Lower lobe of right lung (tissue), 2 donors: ENCODE measurements around the gene DFFA. TPM values are rescaled to one million over a fixed set of nuclear protein-coding genes. Genes with fewer than 3 reads are reported as not detected.
A peak's percentile ranks its signal among the peaks of the same experiment; 100 is the strongest.

ENCODE experiments used
- ATAC-seq, 2 donors: fragments of 200-7000 bp; cut with Tn5 transposase; one replicate each; pipeline ENCODE4 v1.9.1; 2020 to 2022; ENCODE audit warnings: mild to moderate bottlenecking in 2 of 2, moderate library complexity in 2 of 2
- DNase-seq: peaks from one replicate; pipeline ENCODE4 v3.0.0-alpha.2; 2020
- H3K27ac ChIP-seq: fragments of 200-600 bp; one replicate; pipeline ENCODE4 v1.8.0; 2022
- H3K27me3 ChIP-seq: fragments of 200-600 bp; one replicate; pipeline ENCODE4 v1.8.0; 2022; ENCODE audit warnings: low read depth
- H3K36me3 ChIP-seq: fragments of 200-600 bp; one replicate; pipeline ENCODE4 v1.8.0; 2022; ENCODE audit warnings: mild to moderate bottlenecking
- H3K4me1 ChIP-seq: fragments of 200-600 bp; one replicate; pipeline ENCODE4 v1.8.0; 2022
- H3K4me3 ChIP-seq: fragments of 200-600 bp; one replicate; pipeline ENCODE4 v1.8.0; 2022; ENCODE audit warnings: mild to moderate bottlenecking
- H3K9me3 ChIP-seq: fragments of 200-600 bp; one replicate; pipeline ENCODE4 v1.8.0; 2022
- intact Hi-C: fragments of 100-400 bp; cut with DNase I; formaldehyde crosslinking; loops from one replicate; pipeline ENCODE4 v1.11.0; 2022
- total RNA-seq: library from RNA; stranded (reverse); fragmentation: NEBNext Ultra II Directional; extraction: Animal tissue kit (Norgen Biotek cat#: 25700); gene quantifications from one replicate; pipeline ENCODE4 v1.2.1, GENCODE V29; 2021
- TF ChIP-seq, protein P1 (sequence below): fragments of 200-600 bp; IDR thresholded peaks from one replicate; pipeline ENCODE4 v1.8.0; 2022; ENCODE audit warnings: antibody characterized with exemption, mild to moderate bottlenecking
- donor health status: DM: no; HTN: yes; CAD: no; lungs with severe emphysema.

DFFA gene
- total RNA-seq, 1 donor from 2014 or later, result 37.0 TPM

DNA sequence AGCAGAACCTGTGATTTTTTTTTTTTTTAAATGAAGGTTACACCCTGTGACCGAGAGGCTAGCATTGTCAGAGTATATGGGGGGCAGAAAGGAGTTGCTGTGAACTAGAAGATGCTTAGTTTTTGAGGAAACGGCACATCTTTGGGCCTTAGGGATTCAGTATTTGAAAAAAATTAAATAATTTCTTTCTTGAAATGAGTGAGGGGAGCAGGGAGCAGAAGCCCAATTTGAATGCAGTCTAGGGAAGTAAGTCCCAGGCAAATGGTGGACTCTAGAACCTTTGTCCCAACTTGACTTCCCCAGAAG, 45.3 kb upstream of the DFFA start:
- Histone ChIP-seq H3K9me3 (no peaks in the 10 kb centered on the region), H3K36me3 (no peaks in the 10 kb centered on the region), H3K4me3 (no peak overlapping the region), H3K27ac (peak overlapping the region; percentile 53), H3K27me3 (no peaks in the 10 kb centered on the region), H3K4me1 (peaks cover 59% of the 10 kb centered on the region)
- ATAC-seq (no peak), DNase-seq (no peak)
- TF ChIP-seq, protein P1, sequence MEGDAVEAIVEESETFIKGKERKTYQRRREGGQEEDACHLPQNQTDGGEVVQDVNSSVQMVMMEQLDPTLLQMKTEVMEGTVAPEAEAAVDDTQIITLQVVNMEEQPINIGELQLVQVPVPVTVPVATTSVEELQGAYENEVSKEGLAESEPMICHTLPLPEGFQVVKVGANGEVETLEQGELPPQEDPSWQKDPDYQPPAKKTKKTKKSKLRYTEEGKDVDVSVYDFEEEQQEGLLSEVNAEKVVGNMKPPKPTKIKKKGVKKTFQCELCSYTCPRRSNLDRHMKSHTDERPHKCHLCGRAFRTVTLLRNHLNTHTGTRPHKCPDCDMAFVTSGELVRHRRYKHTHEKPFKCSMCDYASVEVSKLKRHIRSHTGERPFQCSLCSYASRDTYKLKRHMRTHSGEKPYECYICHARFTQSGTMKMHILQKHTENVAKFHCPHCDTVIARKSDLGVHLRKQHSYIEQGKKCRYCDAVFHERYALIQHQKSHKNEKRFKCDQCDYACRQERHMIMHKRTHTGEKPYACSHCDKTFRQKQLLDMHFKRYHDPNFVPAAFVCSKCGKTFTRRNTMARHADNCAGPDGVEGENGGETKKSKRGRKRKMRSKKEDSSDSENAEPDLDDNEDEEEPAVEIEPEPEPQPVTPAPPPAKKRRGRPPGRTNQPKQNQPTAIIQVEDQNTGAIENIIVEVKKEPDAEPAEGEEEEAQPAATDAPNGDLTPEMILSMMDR, result no peak
- intact Hi-C loops, result loop anchor here (10.0 kb wide), 1 partner anchor 347 kb away; no protein-coding TSS in a partner anchor

DNA sequence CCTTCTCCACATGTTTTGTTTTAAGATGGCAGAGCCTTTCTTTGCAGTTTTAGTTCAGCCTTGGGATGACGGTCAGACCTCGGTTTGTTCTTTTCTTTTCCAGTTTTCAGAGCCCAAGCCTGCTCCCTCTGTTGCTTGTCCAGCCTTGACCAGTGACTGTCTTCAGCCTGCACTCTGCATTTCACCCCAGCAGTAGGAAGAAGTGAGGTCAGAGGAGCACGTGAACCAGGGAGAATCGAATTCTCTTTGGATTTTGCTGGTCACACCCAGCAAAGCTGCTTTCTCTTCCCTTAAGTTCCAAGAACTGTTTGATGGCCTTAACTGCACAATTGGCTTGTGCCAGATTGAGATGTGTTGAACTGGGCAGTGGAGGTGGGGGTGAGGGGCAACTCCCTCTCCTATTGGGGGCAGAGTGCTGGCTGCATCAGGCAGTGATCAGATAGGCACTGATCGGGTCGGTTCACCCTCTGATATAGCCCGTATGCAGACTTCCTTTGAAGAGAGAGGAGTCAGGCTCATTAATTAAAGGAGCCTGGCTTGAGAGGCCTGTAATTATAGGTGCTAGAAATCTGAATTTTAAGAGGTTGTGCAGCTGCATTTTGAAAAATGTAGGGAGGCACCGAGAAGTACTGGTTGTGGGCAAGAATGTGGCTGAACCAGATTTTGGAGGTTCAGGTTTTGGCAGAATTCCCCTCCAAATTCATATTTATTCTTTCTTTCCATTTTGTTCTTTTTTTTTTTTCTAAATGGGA, 44.8 kb upstream of the DFFA start:
- H3K9me3 ChIP-seq, result no peaks in the 10 kb centered on the region
- H3K27ac ChIP-seq, result peak overlapping the region; percentile 53
- no peaks in the 10 kb centered on the region for H3K36me3 ChIP-seq
- ATAC-seq (no peak), DNase-seq (no peak)
- H3K4me1 ChIP-seq, result peaks cover 59% of the 10 kb centered on the region
- H3K27me3 ChIP-seq, result no peaks in the 10 kb centered on the region
- H3K4me3 ChIP-seq, result no peak overlapping the region
- intact Hi-C loops, result loop anchor here (10.0 kb wide), 1 partner anchor 348 kb away; no protein-coding TSS in a partner anchor
- TF ChIP-seq, protein P1, result no peak

DNA sequence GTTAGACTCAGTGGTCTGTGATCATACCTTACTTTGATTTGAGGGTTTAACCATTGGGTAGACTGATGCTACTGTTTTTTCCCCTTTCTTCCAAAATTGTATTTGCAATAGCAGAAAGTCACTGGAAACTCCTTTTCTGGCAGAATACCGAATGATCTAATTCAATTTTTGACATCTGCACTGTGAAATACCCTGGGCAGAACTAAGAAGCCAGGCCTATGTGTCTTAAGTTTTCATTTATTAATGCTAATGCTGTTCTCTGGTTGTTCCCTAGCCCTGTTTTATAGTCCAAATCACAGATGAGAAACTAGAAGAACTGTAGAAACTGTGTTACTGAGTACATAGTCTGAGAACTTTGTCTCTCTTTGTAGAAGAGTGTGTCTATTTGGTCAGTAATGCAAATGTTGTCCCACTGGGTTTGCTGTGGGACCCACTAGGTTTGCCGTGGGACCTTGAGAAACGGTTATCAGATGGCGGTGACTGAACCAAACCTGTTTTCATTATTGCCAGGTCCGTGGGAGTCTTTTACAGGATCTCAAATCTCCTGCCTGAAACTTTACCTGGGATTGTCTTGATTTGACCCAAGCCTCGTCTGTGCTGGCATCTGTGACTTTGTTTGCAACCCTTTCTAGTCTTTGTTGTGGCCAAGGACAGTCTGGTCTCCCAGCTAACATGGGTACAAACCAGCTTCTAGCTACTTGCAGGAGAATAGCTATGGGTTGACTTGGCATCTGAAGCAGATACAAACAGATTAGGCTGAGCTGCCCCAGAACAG, 43.8 kb upstream of the DFFA start:
- Histone ChIP-seq H3K4me3 (no peak overlapping the region), H3K4me1 (peaks cover 65% of the 10 kb centered on the region), H3K27me3 (no peaks in the 10 kb centered on the region), H3K36me3 (no peaks in the 10 kb centered on the region), H3K9me3 (no peaks in the 10 kb centered on the region), H3K27ac (peak overlapping the region; percentile 53)
- TF ChIP-seq, protein P1, result no peak
- intact Hi-C loops, result loop anchor here (10.0 kb wide), 1 partner anchor 349 kb away; no protein-coding TSS in a partner anchor
- no peak for ATAC-seq
- DNase-seq, result no peak

DNA sequence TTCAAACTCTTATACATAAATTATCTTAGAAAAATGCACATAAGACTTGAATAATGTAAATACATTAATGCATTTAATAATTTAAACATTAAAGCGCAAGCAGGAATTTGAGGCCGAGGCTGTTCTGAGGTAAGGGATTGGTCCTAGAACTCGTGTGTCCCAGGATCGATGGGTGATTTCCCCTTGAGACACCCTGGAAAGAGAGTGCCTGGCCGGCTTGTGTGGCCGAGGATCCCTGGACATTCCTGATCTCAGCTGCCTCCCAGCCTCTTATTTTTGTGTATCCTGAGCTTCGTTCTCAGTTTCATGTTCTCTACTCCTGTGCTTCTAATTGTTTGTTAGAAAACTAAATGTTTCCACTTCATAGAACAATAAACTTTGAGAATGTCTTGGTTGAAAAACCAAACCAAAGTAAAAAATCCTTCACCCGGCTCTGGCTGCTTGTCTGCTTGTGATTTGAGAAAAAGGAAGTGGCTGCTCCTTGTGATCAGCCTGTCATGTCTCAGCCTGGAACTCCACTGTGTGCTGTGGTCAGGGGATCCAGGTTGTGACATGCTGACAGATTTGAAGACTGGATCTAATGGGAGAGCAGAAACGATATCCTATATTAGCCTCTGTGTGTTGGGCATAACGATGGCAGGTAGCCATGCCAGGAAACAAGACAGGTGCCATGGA, 43.1 kb upstream of the DFFA start:
- H3K36me3 ChIP-seq, result no peaks in the 10 kb centered on the region
- intact Hi-C loops, result loop anchor here (10.0 kb wide), 1 partner anchor 349 kb away; no protein-coding TSS in a partner anchor
- no peak for DNase-seq
- peak overlapping the region; percentile 53 for H3K27ac ChIP-seq
- no peaks in the 10 kb centered on the region for H3K27me3 ChIP-seq
- H3K4me1 ChIP-seq, result peaks cover 72% of the 10 kb centered on the region
- H3K9me3 ChIP-seq, result no peaks in the 10 kb centered on the region
- TF ChIP-seq, protein P1, result no peak
- ATAC-seq, result peak; percentile 34 to 51
- no peak overlapping the region for H3K4me3 ChIP-seq

DNA sequence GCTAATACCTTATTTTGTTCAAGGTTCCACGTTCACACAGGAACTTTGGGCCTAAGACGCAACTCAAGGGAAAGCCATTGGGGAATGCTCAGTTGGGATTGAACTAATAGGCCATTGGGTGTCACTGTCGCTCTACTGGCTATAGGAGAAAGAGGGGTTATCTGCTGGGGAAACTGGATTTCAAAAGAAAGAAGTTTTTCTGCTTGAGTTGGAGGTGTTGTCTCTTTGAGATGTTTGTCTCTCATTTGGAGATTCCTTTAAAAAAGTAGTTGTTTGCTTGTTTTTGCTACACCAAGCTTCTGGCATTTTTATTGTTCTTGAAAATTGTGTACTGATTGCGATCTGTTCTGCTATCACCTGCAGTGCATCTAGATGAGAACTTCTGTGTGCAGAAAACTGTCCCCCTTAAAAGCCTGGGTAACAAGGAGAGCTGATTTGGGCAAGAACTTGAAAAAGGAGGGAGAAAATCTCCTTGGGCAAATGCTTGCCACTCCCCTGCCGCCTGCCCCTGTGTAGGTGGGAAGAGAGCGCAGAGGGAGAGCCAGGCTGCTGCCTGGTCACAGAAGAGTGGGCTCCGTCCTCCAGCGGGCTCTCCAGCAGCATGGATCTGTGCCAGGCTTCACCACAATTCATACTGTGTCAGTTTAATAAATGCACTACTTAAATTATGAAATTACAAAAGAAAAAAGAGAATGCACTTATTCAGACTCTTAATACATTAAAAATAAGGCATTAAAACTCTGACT, 42.3 kb upstream of the DFFA start:
- no peaks in the 10 kb centered on the region for H3K27me3 ChIP-seq
- intact Hi-C loops, result loop anchor here (10.0 kb wide), 1 partner anchor 350 kb away; no protein-coding TSS in a partner anchor
- TF ChIP-seq, protein P1, result peak; percentile 61
- H3K36me3 ChIP-seq, result no peaks in the 10 kb centered on the region
- H3K27ac ChIP-seq, result peak overlapping the region; percentile 53
- no peak for DNase-seq
- peaks cover 80% of the 10 kb centered on the region for H3K4me1 ChIP-seq
- ATAC-seq, result peak in 1 of 2 donors; percentile 49
- no peak overlapping the region for H3K4me3 ChIP-seq
- no peaks in the 10 kb centered on the region for H3K9me3 ChIP-seq
